GM23338 (cell line): ENCODE results near the gene GRIN2A. TPM values are rescaled to one million over a fixed set of nuclear protein-coding genes. Genes with fewer than 3 reads are reported as not detected.

Experiments
- ATAC-seq: fragments of 200-7000 bp; cut with Tn5 transposase; 3 replicates; pipeline ENCODE4 v1.9.1; 2020
- DNase-seq: peaks from one replicate; pipeline ENCODE4 v3.0.0-alpha.2; 2015; ENCODE audit warnings: low spot score
- H2AFZ ChIP-seq: fragments of 200-600 bp; sonication (generic); 2 replicates; pipeline ENCODE4 v1.8.0; 2016; ENCODE audit warnings: antibody characterized with exemption, mild to moderate bottlenecking, moderate library complexity
- H3F3A ChIP-seq: fragments of 200-600 bp; sonication (generic); replicated peaks from 2 replicates; pipeline ENCODE4 v1.8.0; 2017; ENCODE audit warnings: antibody characterized with exemption, mixed run types, low read depth
- H3K27ac ChIP-seq: fragments of 200-600 bp; sonication (generic); 2 replicates; pipeline ENCODE4 v1.6.1; 2016; ENCODE audit warnings: low read depth
- H3K27me3 ChIP-seq: fragments of 200-600 bp; sonication (generic); 2 replicates; pipeline ENCODE4 v1.8.0; 2016; ENCODE audit warnings: mild to moderate bottlenecking, mixed run types, moderate library complexity; ENCODE audit not compliant: insufficient read depth
- H3K36me3 ChIP-seq: fragments of 200-600 bp; sonication (generic); 2 replicates; pipeline ENCODE4 v1.8.0; 2016; ENCODE audit warnings: mild to moderate bottlenecking; ENCODE audit not compliant: insufficient read depth
- H3K4me1 ChIP-seq: fragments of 200-600 bp; sonication (generic); 2 replicates; pipeline ENCODE4 v1.8.0; 2016; ENCODE audit warnings: mild to moderate bottlenecking, moderate library complexity; ENCODE audit not compliant: insufficient read depth
- H3K4me2 ChIP-seq: fragments of 200-600 bp; sonication (generic); 2 replicates; pipeline ENCODE4 v1.7.1; 2017; ENCODE audit warnings: mixed run types
- H3K4me3 ChIP-seq: fragments of 200-600 bp; sonication (generic); 2 replicates; pipeline ENCODE4 v1.6.1; 2016; ENCODE audit warnings: mixed run types
- H3K79me2 ChIP-seq: fragments of 200-600 bp; sonication (generic); replicated peaks from 2 replicates; pipeline ENCODE4 v1.8.0; 2017; ENCODE audit warnings: mild to moderate bottlenecking; ENCODE audit not compliant: insufficient read depth
- H3K9me2 ChIP-seq: fragments of 200-600 bp; sonication (generic); 2 replicates; pipeline ENCODE4 v1.8.0; 2017; ENCODE audit not compliant: insufficient read depth
- H4K20me1 ChIP-seq: fragments of 200-600 bp; sonication (generic); replicated peaks from 2 replicates; pipeline ENCODE4 v1.8.0; 2017; ENCODE audit warnings: mild to moderate bottlenecking; ENCODE audit not compliant: insufficient read depth
- H3K27ac Mint-ChIP-seq: 2 replicates; pipeline ENCODE4 v1.8.0; 2020; ENCODE audit warnings: inconsistent platforms, mild to moderate bottlenecking, moderate library complexity, mixed read lengths
- H3K27me3 Mint-ChIP-seq: 3 replicates; pipeline ENCODE4 v1.8.0; 2022; ENCODE audit warnings: low read depth, mild to moderate bottlenecking, moderate library complexity, mixed read lengths, inconsistent platforms; ENCODE audit not compliant: insufficient read depth, poor library complexity
- H3K36me3 Mint-ChIP-seq: 3 replicates; pipeline ENCODE4 v1.8.0; 2021; ENCODE audit warnings: low read depth, mild to moderate bottlenecking, inconsistent platforms, moderate library complexity, mixed read lengths
- H3K4me1 Mint-ChIP-seq: 3 replicates; pipeline ENCODE4 v1.8.0; 2020; ENCODE audit warnings: mild to moderate bottlenecking, inconsistent platforms, mixed read lengths
- H3K4me3 Mint-ChIP-seq: 3 replicates; pipeline ENCODE4 v1.8.0; 2021; ENCODE audit warnings: moderate library complexity, mild to moderate bottlenecking, inconsistent platforms, mixed read lengths
- H3K9me3 Mint-ChIP-seq: 3 replicates; pipeline ENCODE4 v1.8.0; 2020; ENCODE audit warnings: moderate library complexity, mild to moderate bottlenecking, inconsistent platforms, mixed read lengths
- EZH2 ChIP-seq: fragments of 200-600 bp; sonication (generic); IDR thresholded peaks from one replicate; pipeline ENCODE4 v1.8.0; 2017; ENCODE audit warnings: antibody characterized with exemption, mild to moderate bottlenecking, low read depth; ENCODE audit not compliant: unreplicated experiment
- EZH2phosphoT487 ChIP-seq: fragments of 200-600 bp; sonication (generic); IDR thresholded peaks from one replicate; pipeline ENCODE4 v1.8.1; 2018; ENCODE audit warnings: antibody characterized with exemption; ENCODE audit not compliant: unreplicated experiment
- REST ChIP-seq: IDR thresholded peaks from one replicate; pipeline ENCODE4 v1.6.1; 2018; ENCODE audit warnings: antibody characterized with exemption; ENCODE audit not compliant: unreplicated experiment
- ZNF331 ChIP-seq: fragments of 250-450 bp; sonication (Bioruptor Pico); IDR thresholded peaks from 2 replicates; pipeline ENCODE4 v1.5.0; 2020; ENCODE audit warnings: low read depth, mild to moderate bottlenecking, moderate library complexity
- ZNF462 ChIP-seq: fragments of 250-450 bp; sonication (Bioruptor Pico); IDR thresholded peaks from 2 replicates; pipeline ENCODE4 v1.5.0; 2020; ENCODE audit warnings: mild to moderate bottlenecking, moderate library complexity
- polyA plus RNA-seq: library from polyadenylated mRNA; unstranded; fragments of >200 nt; fragmentation: Nextera tagmentation; extraction: Ambion mirVana; gene quantifications from 2 replicates; pipeline ENCODE4 v1.2.1, GENCODE V29; 2016
- total RNA-seq: library from RNA; depleted of rRNA; stranded (reverse); fragments of >200 nt; shearing (Covaris generic); gene quantifications from 2 replicates; pipeline ENCODE4 v1.2.3, GENCODE V29; 2014

GRIN2A gene
- total and polyA plus RNA-seq, 2 experiments from 2014 or later = 0.89 to 5.1 TPM

DNA sequence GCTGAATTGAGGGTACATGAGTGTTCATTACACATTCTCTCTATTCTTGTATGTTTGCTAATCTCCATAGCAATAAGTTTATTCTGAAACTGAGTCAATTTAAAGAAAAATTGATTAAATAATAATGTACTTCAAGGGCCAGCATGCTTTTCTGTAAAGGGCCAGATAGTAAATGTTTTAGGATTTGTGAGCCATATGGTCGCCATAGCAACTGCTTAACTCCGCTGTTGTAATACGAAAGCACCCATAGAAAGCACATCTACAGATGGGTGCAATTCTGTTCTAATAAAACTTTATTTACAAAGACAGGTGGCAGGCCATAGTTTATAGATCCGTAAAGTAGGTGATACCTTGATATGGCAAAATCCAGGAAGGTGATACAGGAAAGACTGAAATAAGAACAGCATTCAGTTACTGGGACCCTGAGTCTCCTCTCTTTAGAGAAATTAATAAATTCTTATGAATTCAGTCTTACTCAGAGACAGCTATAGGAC lies 36.6 kb downstream of the GRIN2A start (continued):
- TF ChIP-seq REST = no peak
- no peak for TF ChIP-seq EZH2phosphoT487

GRCh38 chr16:10141671-10142070 lies 40.6 kb downstream of the GRIN2A start:
- DNase-seq (no peak), ATAC-seq (no peak)
- Mint-ChIP-seq H3K27me3 (no peaks in the 10 kb centered on the region), H3K36me3 (no peaks in the 10 kb centered on the region), H3K9me3 (no peaks in the 10 kb centered on the region), H3K4me1 (no peaks in the 10 kb centered on the region), H3K4me3 (no peak overlapping the region), H3K27ac (peak overlapping the region; percentile 10; the same call in 1 of the 2 replicates)
- Histone ChIP-seq H3K4me2 (no peak overlapping the region), H3K4me3 (no peak overlapping the region), H2AFZ (no peak overlapping the region), H4K20me1 (no peaks in the 10 kb centered on the region), H3K4me1 (no peaks in the 10 kb centered on the region), H3K27ac (no peak overlapping the region), H3F3A (no peaks in the 10 kb centered on the region), H3K9me2 (no peaks in the 10 kb centered on the region), H3K36me3 (no peaks in the 10 kb centered on the region), H3K79me2 (no peaks in the 10 kb centered on the region), H3K27me3 (no peaks in the 10 kb centered on the region)
- TF ChIP-seq ZNF331 (CRISPR knock-in tag) (no peak), EZH2 (no peak), ZNF462 (CRISPR knock-in tag) (no peak), EZH2phosphoT487 (no peak)
